ENCODE results near the gene CLDN8.

CLDN8 gene

GRCh38 chr21:30206551-30207251 lies 9.2 kb downstream of the CLDN8 start:
- no peaks in the 10 kb centered on the region for H3K36me3 ChIP-seq (ENCODE audit: control insufficient read depth, insufficient read depth, low read length)
- H3K4me3 ChIP-seq (ENCODE audit: low read depth, low read length), result no peak overlapping the region
- no peak overlapping the region for H3K9ac ChIP-seq (ENCODE audit: low read length)
- H3K27ac ChIP-seq (ENCODE audit: low read depth, low read length), result no peak overlapping the region
- H3K9me3 ChIP-seq (ENCODE audit: control insufficient read depth, insufficient read depth, low read depth, low read length), result no peaks in the 10 kb centered on the region
- peaks cover 3% of the 10 kb centered on the region; the same call in 1 of the 2 replicates for H3K4me1 ChIP-seq (ENCODE audit: control insufficient read depth, insufficient read depth, low read length)
- H3K27me3 ChIP-seq (ENCODE audit: control insufficient read depth, insufficient read depth, low read length), result no peaks in the 10 kb centered on the region

GRCh38 chr21:30200000-30200399 lies 15.9 kb downstream of the CLDN8 start:
- H3K4me1 ChIP-seq (ENCODE audit: control insufficient read depth, insufficient read depth, low read length), result no peaks in the 10 kb centered on the region
- H3K9me3 ChIP-seq (ENCODE audit: control insufficient read depth, insufficient read depth, low read depth, low read length), result no peaks in the 10 kb centered on the region
- no peaks in the 10 kb centered on the region for H3K36me3 ChIP-seq (ENCODE audit: control insufficient read depth, insufficient read depth, low read length)
- no peaks in the 10 kb centered on the region for H3K27me3 ChIP-seq (ENCODE audit: control insufficient read depth, insufficient read depth, low read length)
- no peak overlapping the region for H3K27ac ChIP-seq (ENCODE audit: low read depth, low read length)
- H3K4me3 ChIP-seq (ENCODE audit: low read depth, low read length), result no peak overlapping the region
- no peak overlapping the region for H3K9ac ChIP-seq (ENCODE audit: low read length)

- no peaks in the 10 kb centered on the region for H3K27me3 ChIP-seq (ENCODE audit: control insufficient read depth, insufficient read depth, low read length)
- H3K9me3 ChIP-seq (ENCODE audit: control insufficient read depth, insufficient read depth, low read depth, low read length), result no peaks in the 10 kb centered on the region
- no peak overlapping the region for H3K9ac ChIP-seq (ENCODE audit: low read length)
- no peaks in the 10 kb centered on the region for H3K4me1 ChIP-seq (ENCODE audit: control insufficient read depth, insufficient read depth, low read length)
- H3K27ac ChIP-seq (ENCODE audit: low read depth, low read length), result no peak overlapping the region
- no peak overlapping the region for H3K4me3 ChIP-seq (ENCODE audit: low read depth, low read length)
- no peaks in the 10 kb centered on the region for H3K36me3 ChIP-seq (ENCODE audit: control insufficient read depth, insufficient read depth, low read length)
These were observed 21.1 kb downstream of the CLDN8 start for GRCh38 chr21:30194701-30195299.

GRCh38 chr21:30193201-30193600 lies 22.7 kb downstream of the CLDN8 start:
- H3K9ac ChIP-seq (ENCODE audit: low read length), result no peak overlapping the region
- H3K27me3 ChIP-seq (ENCODE audit: control insufficient read depth, insufficient read depth, low read length), result no peaks in the 10 kb centered on the region
- no peaks in the 10 kb centered on the region for H3K4me1 ChIP-seq (ENCODE audit: control insufficient read depth, insufficient read depth, low read length)
- no peak overlapping the region for H3K4me3 ChIP-seq (ENCODE audit: low read depth, low read length)
- no peaks in the 10 kb centered on the region for H3K9me3 ChIP-seq (ENCODE audit: control insufficient read depth, insufficient read depth, low read depth, low read length)
- H3K36me3 ChIP-seq (ENCODE audit: control insufficient read depth, insufficient read depth, low read length), result no peaks in the 10 kb centered on the region
- no peak overlapping the region for H3K27ac ChIP-seq (ENCODE audit: low read depth, low read length)

- H3K27me3 ChIP-seq (ENCODE audit: control insufficient read depth, insufficient read depth, low read length), result no peaks in the 10 kb centered on the region
These were observed 25.3 kb downstream of the CLDN8 start for GRCh38 chr21:30190554-30190953.

GRCh38 chr21:30189773-30190172 lies 26.1 kb downstream of the CLDN8 start:
- no peaks in the 10 kb centered on the region for H3K9me3 ChIP-seq (ENCODE audit: control insufficient read depth, insufficient read depth, low read depth, low read length)

More at GRCh38 chr21:30190554-30190953, 25.3 kb downstream of the CLDN8 start:
- H3K9ac ChIP-seq (ENCODE audit: low read length), result no peak overlapping the region
- no peak overlapping the region for H3K27ac ChIP-seq (ENCODE audit: low read depth, low read length)
- H3K36me3 ChIP-seq (ENCODE audit: control insufficient read depth, insufficient read depth, low read length), result no peaks in the 10 kb centered on the region
- no peaks in the 10 kb centered on the region for H3K4me1 ChIP-seq (ENCODE audit: control insufficient read depth, insufficient read depth, low read length)
- H3K9me3 ChIP-seq (ENCODE audit: control insufficient read depth, insufficient read depth, low read depth, low read length), result no peaks in the 10 kb centered on the region
- no peak overlapping the region for H3K4me3 ChIP-seq (ENCODE audit: low read depth, low read length)

GRCh38 chr21:30186242-30186641 lies 29.7 kb downstream of the CLDN8 start:
- H3K9me3 ChIP-seq (ENCODE audit: control insufficient read depth, insufficient read depth, low read depth, low read length), result no peaks in the 10 kb centered on the region

More at GRCh38 chr21:30189773-30190172, 26.1 kb downstream of the CLDN8 start:
- Histone ChIP-seq H3K36me3 (ENCODE audit: control insufficient read depth, insufficient read depth, low read length) (no peaks in the 10 kb centered on the region), H3K27me3 (ENCODE audit: control insufficient read depth, insufficient read depth, low read length) (no peaks in the 10 kb centered on the region), H3K4me1 (ENCODE audit: control insufficient read depth, insufficient read depth, low read length) (no peaks in the 10 kb centered on the region), H3K27ac (ENCODE audit: low read depth, low read length) (no peak overlapping the region), H3K9ac (ENCODE audit: low read length) (no peak overlapping the region), H3K4me3 (ENCODE audit: low read depth, low read length) (no peak overlapping the region)

GRCh38 chr21:30168086-30168485 lies 47.8 kb downstream of the CLDN8 start:
- H3K4me1 ChIP-seq (ENCODE audit: control insufficient read depth, insufficient read depth, low read length), result 0 out of 2 replicates have a peak, but pooled peaks cover 1% of the 10 kb centered on the region
- no peaks in the 10 kb centered on the region for H3K9me3 ChIP-seq (ENCODE audit: control insufficient read depth, insufficient read depth, low read depth, low read length)
- H3K4me3 ChIP-seq (ENCODE audit: low read depth, low read length), result no peak overlapping the region
- H3K9ac ChIP-seq (ENCODE audit: low read length), result no peak overlapping the region
- no peaks in the 10 kb centered on the region for H3K27me3 ChIP-seq (ENCODE audit: control insufficient read depth, insufficient read depth, low read length)
- H3K27ac ChIP-seq (ENCODE audit: low read depth, low read length), result no peak overlapping the region
- no peaks in the 10 kb centered on the region for H3K36me3 ChIP-seq (ENCODE audit: control insufficient read depth, insufficient read depth, low read length)

More at GRCh38 chr21:30186242-30186641, 29.7 kb downstream of the CLDN8 start:
- Histone ChIP-seq H3K4me1 (ENCODE audit: control insufficient read depth, insufficient read depth, low read length) (no peaks in the 10 kb centered on the region), H3K9ac (ENCODE audit: low read length) (no peak overlapping the region), H3K27ac (ENCODE audit: low read depth, low read length) (no peak overlapping the region), H3K4me3 (ENCODE audit: low read depth, low read length) (no peak overlapping the region), H3K27me3 (ENCODE audit: control insufficient read depth, insufficient read depth, low read length) (no peaks in the 10 kb centered on the region), H3K36me3 (ENCODE audit: control insufficient read depth, insufficient read depth, low read length) (no peaks in the 10 kb centered on the region)

- H3K27me3 ChIP-seq (ENCODE audit: control insufficient read depth, insufficient read depth, low read length), result no peaks in the 10 kb centered on the region
- H3K9me3 ChIP-seq (ENCODE audit: control insufficient read depth, insufficient read depth, low read depth, low read length), result no peaks in the 10 kb centered on the region
- no peaks in the 10 kb centered on the region for H3K36me3 ChIP-seq (ENCODE audit: control insufficient read depth, insufficient read depth, low read length)
- H3K9ac ChIP-seq (ENCODE audit: low read length), result no peak within 1 kb of the TSS
- no peak within 1 kb of the TSS for H3K27ac ChIP-seq (ENCODE audit: low read depth, low read length)
- H3K4me1 ChIP-seq (ENCODE audit: control insufficient read depth, insufficient read depth, low read length), result 0 out of 2 replicates have a peak, but pooled peaks cover 2% of the 10 kb centered on the region
- no peak within 1 kb of the TSS for H3K4me3 ChIP-seq (ENCODE audit: low read depth, low read length)
These were observed 49.2 kb downstream of the CLDN8 start, which contains the start of gene CLDN17 for GRCh38 chr21:30166705-30167104. Gene CLDN17, minus strand, starts transcription at chr21:30166805. Its CDS starts 188 bp downstream, at chr21:30166617.

- Histone ChIP-seq H3K27ac (ENCODE audit: low read depth, low read length) (no peak overlapping the region), H3K36me3 (ENCODE audit: control insufficient read depth, insufficient read depth, low read length) (no peaks in the 10 kb centered on the region), H3K4me3 (ENCODE audit: low read depth, low read length) (no peak overlapping the region), H3K9me3 (ENCODE audit: control insufficient read depth, insufficient read depth, low read depth, low read length) (no peaks in the 10 kb centered on the region), H3K4me1 (ENCODE audit: control insufficient read depth, insufficient read depth, low read length) (0 out of 2 replicates have a peak, but pooled peaks cover 2% of the 10 kb centered on the region), H3K27me3 (ENCODE audit: control insufficient read depth, insufficient read depth, low read length) (no peaks in the 10 kb centered on the region), H3K9ac (ENCODE audit: low read length) (no peak overlapping the region)
These were observed 49.7 kb downstream of the CLDN8 start for GRCh38 chr21:30166171-30166570.

- Histone ChIP-seq H3K4me1 (ENCODE audit: control insufficient read depth, insufficient read depth, low read length) (0 out of 2 replicates have a peak, but pooled peaks cover 2% of the 10 kb centered on the region), H3K27me3 (ENCODE audit: control insufficient read depth, insufficient read depth, low read length) (no peaks in the 10 kb centered on the region), H3K4me3 (ENCODE audit: low read depth, low read length) (no peak overlapping the region), H3K36me3 (ENCODE audit: control insufficient read depth, insufficient read depth, low read length) (no peaks in the 10 kb centered on the region), H3K9me3 (ENCODE audit: control insufficient read depth, insufficient read depth, low read depth, low read length) (no peaks in the 10 kb centered on the region), H3K27ac (ENCODE audit: low read depth, low read length) (no peak overlapping the region), H3K9ac (ENCODE audit: low read length) (no peak overlapping the region)
These were observed 51.1 kb downstream of the CLDN8 start for GRCh38 chr21:30164796-30165195.

Data from HUES6 (cell line).